Uterus (tissue), 2 donors: ENCODE data around the gene SLC6A8.

ENCODE experiments used
- CTCF ChIP-seq, 4 experiments: fragments of 200-600 bp in 2 of 4; fragments of 450-650 bp in 2 of 4; sonication (generic) in 2 of 4; IDR thresholded peaks; one replicate each; pipeline ENCODE4 v1.5.1; 2016 to 2019; ENCODE audit warnings: antibody characterized with exemption in 4 of 4, mild to moderate bottlenecking in 2 of 4, moderate library complexity in 1 of 4
- POLR2A ChIP-seq, 2 donors: fragments of 450-650 bp; IDR thresholded peaks; one replicate each; pipeline ENCODE4 v1.6.1; 2016; ENCODE audit warnings: antibody characterized with exemption in 2 of 2, mild to moderate bottlenecking in 1 of 2, moderate library complexity in 1 of 2

GRCh38 chrX:153645921-153646488 lies 41.7 kb upstream of the SLC6A8 start:
- no peak for TF ChIP-seq POLR2A (IDR thresholded peaks at IDR 0.05)
- TF ChIP-seq CTCF (IDR thresholded peaks at IDR 0.05): no peak
